ENCODE data around the gene TFF1. TPM values are rescaled to one million over a fixed set of nuclear protein-coding genes. Genes with fewer than 3 reads are reported as not detected.

TFF1 gene
- total RNA-seq, 2 donors from 2014 or later, result 208 to 322 TPM

DNA sequence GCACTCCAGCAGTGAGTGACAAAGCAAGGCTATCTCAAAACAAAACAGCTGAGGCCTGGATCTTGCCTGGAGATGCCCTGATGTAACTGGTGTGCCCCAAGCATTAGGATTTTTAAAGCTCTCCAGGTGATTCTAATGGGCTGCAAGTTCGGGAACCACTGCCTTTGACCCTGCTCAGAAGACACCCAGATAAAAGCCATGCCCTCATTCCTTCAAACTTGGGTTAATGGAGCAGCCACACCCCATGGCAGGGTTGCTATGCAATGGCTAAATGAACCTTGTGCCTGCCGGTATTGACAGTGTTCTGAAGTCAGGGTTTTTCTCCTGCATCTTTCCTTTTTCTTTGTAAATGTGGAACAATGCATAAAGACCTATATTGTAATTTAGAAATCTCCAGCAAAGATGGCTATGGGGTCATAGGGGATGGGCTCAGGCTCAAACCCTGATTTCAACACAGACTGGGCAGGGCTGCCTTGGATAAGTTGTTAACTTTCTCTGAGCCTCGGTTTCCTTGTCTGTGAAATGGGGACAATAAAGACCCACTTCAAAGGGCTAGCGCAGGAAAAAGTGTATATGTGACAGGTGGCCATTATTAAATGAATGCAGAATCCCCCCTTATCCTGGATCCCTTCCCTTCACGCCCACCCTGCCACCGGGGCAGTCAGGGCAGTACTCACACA is 51.6 kb downstream of the TFF1 start:
- intact Hi-C loops (cut with DNase I, micrococcal nuclease), result no loop called here
- ATAC-seq (peak; percentile 22), DNase-seq (peak in 1 of 2 donors; percentile 53)

GRCh38 chr21:42313501-42313969 is 52.8 kb downstream of the TFF1 start:
- intact Hi-C loops (cut with DNase I, micrococcal nuclease), result no loop called here
- ATAC-seq, result peak; percentile 17
- DNase-seq, result peak; percentile 75 to 78

DNA sequence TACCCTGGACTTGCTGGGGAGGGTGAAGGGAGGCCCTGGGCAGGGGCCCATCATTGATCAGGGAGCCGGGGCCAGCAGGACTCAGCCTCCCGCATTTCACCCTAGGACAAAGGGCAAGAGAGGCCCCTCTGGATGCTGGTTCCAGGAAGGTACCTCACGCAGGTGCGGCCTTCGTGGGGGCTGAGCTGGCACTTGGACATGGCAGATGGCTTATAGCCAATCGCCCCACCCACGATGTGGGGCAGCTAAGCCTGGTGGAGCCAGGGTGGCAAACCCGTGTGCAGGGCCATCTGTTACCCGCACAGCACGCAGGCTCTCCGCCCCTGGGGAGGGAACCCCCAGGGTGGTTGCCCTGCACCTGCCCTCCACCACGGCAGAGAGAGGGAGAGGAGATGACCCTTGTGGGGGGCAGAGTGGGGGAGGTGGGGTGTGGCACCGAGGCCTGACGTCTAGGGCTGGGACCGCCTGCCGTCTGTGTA is 53.7 kb downstream of the TFF1 start:
- peak; percentile 2 for ATAC-seq
- intact Hi-C loops (cut with DNase I, micrococcal nuclease), result no loop called here
- peak in 1 of 2 donors; percentile 50 for DNase-seq

Other genes starting within 250 kb of the TFF1 start
- gene ABCG1, start 147.4 kb downstream of the TFF1 start, total RNA-seq, result 10 to 100 TPM; 17.0 to 86.9 TPM
- 1,000 to 10,000 TPM; 3,156 to 4,796 TPM for gene TFF3, start 51.1 kb downstream of the TFF1 start, total RNA-seq
- gene TFF2, start 15.5 kb downstream of the TFF1 start, total RNA-seq, result under 1 TPM; 0.87 to 0.98 TPM
- gene TMPRSS3, start 29.5 kb upstream of the TFF1 start, total RNA-seq, result under 1 TPM; 0.43 to 0.61 TPM
- 1 to 10 TPM in 1 of 2 donors, under 1 TPM in 1; 0.67 to 1.0 TPM for gene UBASH3A, start 37.4 kb upstream of the TFF1 start, total RNA-seq
- 1 to 10 TPM; 3.3 to 7.4 TPM for gene RSPH1, start 129.7 kb upstream of the TFF1 start, total RNA-seq
- 100 to 1,000 TPM in 1 of 2 donors, 10 to 100 TPM in 1; 63.5 to 171 TPM for gene SLC37A1, start 147.3 kb upstream of the TFF1 start, total RNA-seq

All from left colon (tissue), 2 donors.